Peyer's patch (tissue), 4 donors: Measurements from ENCODE around the gene ST6GALNAC4.

Source experiments
- POLR2A ChIP-seq, 2 donors: fragments of 450-650 bp; IDR thresholded peaks; one replicate each; pipeline ENCODE4 v1.5.1; 2017; ENCODE audit warnings: antibody characterized with exemption in 2 of 2, mild to moderate bottlenecking in 2 of 2, moderate library complexity in 2 of 2
- TF ChIP-seq, protein P1 (sequence below), 6 experiments: fragments of 450-650 bp in 4 of 6; fragments of 200-600 bp in 2 of 6; sonication (generic) in 1 of 6; IDR thresholded peaks; one replicate each; pipeline ENCODE4 v1.5.1; 2017 to 2019; ENCODE audit warnings: antibody characterized with exemption in 6 of 6, mild to moderate bottlenecking in 3 of 6, moderate library complexity in 1 of 6

DNA sequence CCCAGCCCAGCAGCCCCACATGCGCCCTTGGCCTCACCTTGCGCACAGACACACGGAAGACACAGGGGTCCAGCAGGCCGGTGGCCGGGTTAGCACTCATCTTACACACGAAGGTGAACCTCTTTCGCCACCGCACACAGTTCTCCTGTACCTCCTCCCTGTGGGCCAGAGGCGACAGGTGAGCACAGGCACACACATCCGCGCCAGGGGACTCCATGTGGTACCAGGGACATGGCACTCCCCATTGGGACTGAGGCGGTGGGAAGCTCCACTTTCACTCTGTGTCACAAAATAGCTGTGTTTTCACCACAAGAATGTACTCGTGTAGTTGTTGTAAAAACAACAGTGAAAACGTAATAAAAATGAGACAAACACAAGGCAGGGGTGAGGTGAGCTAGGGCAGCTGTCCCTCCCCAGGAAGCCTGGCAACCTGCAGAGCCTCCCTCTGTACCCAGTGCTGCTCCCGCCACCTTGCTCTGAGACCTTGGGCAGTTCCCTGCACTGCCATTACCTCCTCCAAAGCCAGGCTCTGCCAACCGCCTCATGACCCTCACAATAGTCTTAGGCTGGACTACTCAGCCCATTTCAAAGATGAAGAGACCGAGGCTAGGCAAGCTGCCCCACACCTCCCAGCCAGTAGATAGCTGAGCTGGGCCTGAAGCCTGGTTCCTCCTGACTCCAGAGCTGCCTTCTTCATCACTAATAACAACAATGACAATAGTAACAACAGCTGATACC lies 37.1 kb upstream of the ST6GALNAC4 start:
- no peak for TF ChIP-seq POLR2A (IDR thresholded peaks at IDR 0.05)
- TF ChIP-seq, protein P1, sequence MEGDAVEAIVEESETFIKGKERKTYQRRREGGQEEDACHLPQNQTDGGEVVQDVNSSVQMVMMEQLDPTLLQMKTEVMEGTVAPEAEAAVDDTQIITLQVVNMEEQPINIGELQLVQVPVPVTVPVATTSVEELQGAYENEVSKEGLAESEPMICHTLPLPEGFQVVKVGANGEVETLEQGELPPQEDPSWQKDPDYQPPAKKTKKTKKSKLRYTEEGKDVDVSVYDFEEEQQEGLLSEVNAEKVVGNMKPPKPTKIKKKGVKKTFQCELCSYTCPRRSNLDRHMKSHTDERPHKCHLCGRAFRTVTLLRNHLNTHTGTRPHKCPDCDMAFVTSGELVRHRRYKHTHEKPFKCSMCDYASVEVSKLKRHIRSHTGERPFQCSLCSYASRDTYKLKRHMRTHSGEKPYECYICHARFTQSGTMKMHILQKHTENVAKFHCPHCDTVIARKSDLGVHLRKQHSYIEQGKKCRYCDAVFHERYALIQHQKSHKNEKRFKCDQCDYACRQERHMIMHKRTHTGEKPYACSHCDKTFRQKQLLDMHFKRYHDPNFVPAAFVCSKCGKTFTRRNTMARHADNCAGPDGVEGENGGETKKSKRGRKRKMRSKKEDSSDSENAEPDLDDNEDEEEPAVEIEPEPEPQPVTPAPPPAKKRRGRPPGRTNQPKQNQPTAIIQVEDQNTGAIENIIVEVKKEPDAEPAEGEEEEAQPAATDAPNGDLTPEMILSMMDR (IDR thresholded peaks at IDR 0.05) = no peak
